SK-N-SH (cell line): ENCODE data around the gene SGSH. TPM values are rescaled to one million over a fixed set of nuclear protein-coding genes. Genes with fewer than 3 reads are reported as not detected.

Experiments
- CTCF ChIA-PET: fragments of 300-600, 350-600 bp; formaldehyde crosslinking; extraction: SDS; loops from one replicate; lab custom pipeline; 2021; lab: Yijun Ruan, JAX
- POLR2A ChIA-PET: fragments of 350-600 bp; sonication (Branson Sonifier 250); formaldehyde crosslinking; extraction: SDS; loops from one replicate; lab custom pipeline; 2020; ENCODE audit warnings: antibody characterized with exemption, inconsistent platforms; lab: Yijun Ruan, JAX
- DNase-seq: peaks from one replicate; pipeline ENCODE4 v3.0.0; 2012
- H2AFZ ChIP-seq: fragments of 200-600 bp; sonication (generic); 2 replicates; pipeline ENCODE4 v1.8.1; 2016; ENCODE audit warnings: antibody characterized with exemption, mild to moderate bottlenecking, low read depth
- H3F3A ChIP-seq: fragments of 200-600 bp; sonication (generic); replicated peaks from 2 replicates; pipeline ENCODE3; 2016; ENCODE audit warnings: antibody characterized with exemption, mild to moderate bottlenecking; ENCODE audit not compliant: insufficient read depth
- H3K27ac ChIP-seq, 2 experiments: fragments of 200-500 bp in 1 of 2; fragments of 200-600 bp in 1 of 2; sonication (Bioruptor generic) in 1 of 2; sonication (generic), shearing (Covaris generic) in 1 of 2; 2 replicates each; pipeline versions ENCODE4 v1.5.1 to v1.6.1; 2014 to 2016; ENCODE audit warnings: low read depth in 2 of 2, inconsistent platforms in 1 of 2, low read length in 1 of 2, mild to moderate bottlenecking in 1 of 2, mixed read lengths in 1 of 2
- H3K27me3 ChIP-seq: fragments of 200-600 bp; sonication (generic), shearing (Covaris generic); 2 replicates; pipeline ENCODE4 v1.6.1; 2016; ENCODE audit warnings: mixed run types; ENCODE audit not compliant: insufficient read depth
- H3K36me3 ChIP-seq, 2 experiments: fragments of 200-500 bp in 1 of 2; fragments of 200-600 bp in 1 of 2; sonication (Bioruptor generic) in 1 of 2; sonication (generic) in 1 of 2; replicated peaks in 1 of 2; 2 replicates each; pipeline versions ENCODE3 to v1.5.1; 2014 to 2016; ENCODE audit warnings: low read length in 1 of 2, mild to moderate bottlenecking in 1 of 2; ENCODE audit not compliant: insufficient read depth in 2 of 2, control insufficient read depth in 1 of 2
- H3K4me1 ChIP-seq, 2 experiments: fragments of 200-500 bp in 1 of 2; fragments of 200-600 bp in 1 of 2; sonication (Bioruptor generic) in 1 of 2; sonication (generic), shearing (Covaris generic) in 1 of 2; 2 replicates each; pipeline versions ENCODE4 v1.5.1 to v1.6.1; 2014 to 2016; ENCODE audit warnings: low read depth in 1 of 2, low read length in 1 of 2, mixed run types in 1 of 2; ENCODE audit not compliant: insufficient read depth in 2 of 2, control insufficient read depth in 1 of 2
- H3K4me2 ChIP-seq: fragments of 200-600 bp; sonication (generic), shearing (Covaris generic); 2 replicates; pipeline ENCODE4 v1.6.1; 2017; ENCODE audit warnings: mixed run types
- H3K4me3 ChIP-seq, 2 experiments: fragments of 200-500 bp in 1 of 2; fragments of 200-600 bp in 1 of 2; sonication (Bioruptor generic) in 1 of 2; sonication (generic), shearing (Covaris generic) in 1 of 2; 2 replicates each; pipeline versions ENCODE4 v1.5.1 to v1.8.1; 2014 to 2016; ENCODE audit warnings: low read depth in 2 of 2, inconsistent platforms in 1 of 2, low read length in 1 of 2, mild to moderate bottlenecking in 1 of 2, mixed read lengths in 1 of 2, moderate library complexity in 1 of 2
- H3K79me2 ChIP-seq: fragments of 200-600 bp; sonication (generic); 2 replicates; pipeline ENCODE4 v1.8.1; 2017; ENCODE audit warnings: mild to moderate bottlenecking; ENCODE audit not compliant: insufficient read depth
- H3K9ac ChIP-seq: fragments of 200-600 bp; sonication (generic); 2 replicates; pipeline ENCODE4 v1.6.1; 2017; ENCODE audit warnings: mixed run types
- H3K9me2 ChIP-seq: fragments of 200-600 bp; sonication (generic); 2 replicates; pipeline ENCODE4 v1.6.1; 2017; ENCODE audit warnings: mixed run types
- H3K9me3 ChIP-seq: fragments of 200-600 bp; sonication (generic); 2 replicates; pipeline ENCODE4 v1.6.1; 2017; ENCODE audit warnings: mixed run types, mild to moderate bottlenecking, moderate library complexity
- H4K20me1 ChIP-seq: fragments of 200-600 bp; sonication (generic); 2 replicates; pipeline ENCODE4 v1.6.1; 2017; ENCODE audit warnings: mild to moderate bottlenecking, mixed run types; ENCODE audit not compliant: insufficient read depth
- CHD2 ChIP-seq: fragments of 150-350 bp; IDR thresholded peaks from 2 replicates; pipeline ENCODE4 v1.6.1; 2018; ENCODE audit warnings: low read length; ENCODE audit not compliant: partially characterized antibody
- EP300 ChIP-seq, 2 experiments: IDR thresholded peaks; 2 replicates each; pipeline versions ENCODE4 v1.4.0 to v1.6.1; 2012; ENCODE audit warnings: borderline replicate concordance in 1 of 2, low read depth in 1 of 2, low read length in 1 of 2
- FOXM1 ChIP-seq: IDR thresholded peaks from 2 replicates; pipeline ENCODE4 v1.4.0; 2012; ENCODE audit warnings: low read depth, mild to moderate bottlenecking
- GABPA ChIP-seq: IDR thresholded peaks from 2 replicates; pipeline ENCODE4 v1.4.0; 2012; ENCODE audit warnings: low read depth, mild to moderate bottlenecking
- JUND ChIP-seq: IDR thresholded peaks from 2 replicates; pipeline ENCODE4 v1.4.0; 2012
- MAX ChIP-seq: IDR thresholded peaks from 2 replicates; pipeline ENCODE4 v1.4.0; 2012; ENCODE audit warnings: low read depth
- MXI1 ChIP-seq: IDR thresholded peaks from 2 replicates; pipeline ENCODE4 v1.6.1; 2012; ENCODE audit warnings: mild to moderate bottlenecking, low read depth, low read length, improper control_type of control experiment
- NFIC ChIP-seq: IDR thresholded peaks from 2 replicates; pipeline ENCODE4 v1.4.0; 2012; ENCODE audit warnings: borderline replicate concordance
- NRF1 ChIP-seq: IDR thresholded peaks from 2 replicates; pipeline ENCODE4 v1.6.1; 2012; ENCODE audit warnings: low read depth, mild to moderate bottlenecking, low read length
- PBX3 ChIP-seq: IDR thresholded peaks from 2 replicates; pipeline ENCODE4; 2012
- RAD21 ChIP-seq: IDR thresholded peaks from 2 replicates; pipeline ENCODE4 v1.6.1; 2012; ENCODE audit warnings: mild to moderate bottlenecking, low read length
- RCOR1 ChIP-seq: fragments of 150-350 bp; IDR thresholded peaks from 2 replicates; pipeline ENCODE4 v1.6.1; 2017; ENCODE audit warnings: antibody characterized with exemption, low read length
- RFX5 ChIP-seq: IDR thresholded peaks from 2 replicates; pipeline ENCODE4 v1.6.1; 2012; ENCODE audit warnings: mild to moderate bottlenecking, improper control_type of control experiment, low read length
- SMC3 ChIP-seq: IDR thresholded peaks from 2 replicates; pipeline ENCODE4 v1.6.1; 2012; ENCODE audit warnings: low read depth, low read length, improper control_type of control experiment
- TAF1 ChIP-seq: IDR thresholded peaks from 2 replicates; pipeline ENCODE4 v1.6.1; 2012; ENCODE audit warnings: low read depth, mild to moderate bottlenecking, low read length, moderate library complexity, borderline replicate concordance
- YY1 ChIP-seq: IDR thresholded peaks from 2 replicates; pipeline ENCODE4 v1.4.0; 2012; ENCODE audit warnings: low read depth, mild to moderate bottlenecking
- WGBS: methylation state at CpG from one replicate; pipeline ENCODE4 v1.1.6; 2017; ENCODE audit warnings: low lambda C conversion rate; 5-methylcytosine and 5-hydroxymethylcytosine counted together
- polyA plus RNA-seq, 3 experiments: library from polyadenylated mRNA; depleted of rRNA; stranded (reverse); fragments of >200 nt; gene quantifications; 2 replicates each; pipeline ENCODE4 v1.2.3, GENCODE V29; 2012
- TF ChIP-seq, protein P1 (sequence below): IDR thresholded peaks from 2 replicates; pipeline ENCODE4 v1.4.0; 2012; ENCODE audit warnings: low read depth, borderline replicate concordance
- TF ChIP-seq, protein P2 (sequence below): fragments of 150-350 bp; IDR thresholded peaks from 2 replicates; pipeline ENCODE4 v1.6.1; 2016; ENCODE audit warnings: mild to moderate bottlenecking, low read depth, low read length

The SGSH gene
- polyA plus RNA-seq, 1 of the 3 experiments (the other 2 are of a cell fraction), result 161 TPM

DNA sequence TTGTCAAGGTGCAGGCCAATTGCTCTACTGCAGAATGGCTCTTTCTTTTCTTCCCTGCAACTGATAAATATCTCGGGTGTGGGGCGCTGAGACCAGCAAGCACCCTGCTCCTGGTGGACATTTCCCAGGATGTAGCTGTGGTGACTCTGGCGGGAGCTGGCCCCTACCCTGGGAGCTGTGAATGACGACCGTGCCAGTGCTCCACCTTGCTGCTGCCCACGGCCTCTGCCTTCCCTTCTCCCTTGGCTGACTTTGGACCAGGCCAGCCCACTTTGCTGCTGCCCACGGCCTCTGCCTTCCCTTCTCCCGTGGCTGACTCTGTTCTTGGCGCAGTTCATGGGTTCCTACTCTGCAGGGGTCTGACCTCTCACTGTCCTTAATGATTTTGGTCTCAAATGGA is 34.2 kb downstream of the SGSH start:
- H3F3A ChIP-seq, result no peaks in the 10 kb centered on the region
- H3K9ac ChIP-seq, result no peak overlapping the region
- H3K4me1 ChIP-seq, result no peaks in the 10 kb centered on the region; a peak in 1 of 4 replicates
- CTCF ChIA-PET, result no interaction called here
- WGBS, result 77% methylated on average over 8 of the region's 9 CpGs
- no peak overlapping the region for H3K4me2 ChIP-seq
- no peak overlapping the region for H2AFZ ChIP-seq
- no peak overlapping the region for H3K4me3 ChIP-seq
- no peaks in the 10 kb centered on the region for H3K36me3 ChIP-seq
- no peaks in the 10 kb centered on the region for H4K20me1 ChIP-seq
- no peaks in the 10 kb centered on the region for H3K9me3 ChIP-seq
- H3K79me2 ChIP-seq, result no peaks in the 10 kb centered on the region
- POLR2A ChIA-PET, result no interaction called here
- no peaks in the 10 kb centered on the region for H3K27me3 ChIP-seq
- H3K27ac ChIP-seq, result no peak overlapping the region
- H3K9me2 ChIP-seq, result no peaks in the 10 kb centered on the region
- DNase-seq, result no peak
- TF ChIP-seq NFIC, result no peak
- no peak for TF ChIP-seq GABPA
- TF ChIP-seq MAX, result no peak
- TF ChIP-seq RAD21, result no peak

DNA sequence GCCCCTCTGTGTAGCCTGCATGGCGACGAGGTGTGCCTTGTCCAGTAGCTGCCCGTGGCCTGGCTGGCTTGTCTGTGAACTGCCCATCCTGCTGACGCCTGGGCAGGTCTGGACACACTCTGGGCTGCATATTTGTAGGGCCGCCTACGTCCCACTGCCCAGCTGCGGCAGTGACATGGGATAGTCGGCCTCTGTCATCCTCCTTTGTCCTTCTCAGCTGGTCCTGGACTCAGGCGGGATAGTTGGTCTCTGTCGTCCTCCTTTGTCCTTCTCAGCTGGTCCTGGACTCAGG is 35.8 kb downstream of the SGSH start:
- DNase-seq, result no peak
- POLR2A ChIA-PET, result no interaction called here
- WGBS, result 60% methylated on average over 1 of the region's 10 CpGs

GRCh38 chr17:80183581-80184422 is 36.3 kb downstream of the SGSH start:
- Histone ChIP-seq H4K20me1 (no peaks in the 10 kb centered on the region), H2AFZ (no peak overlapping the region), H3K9me3 (no peaks in the 10 kb centered on the region), H3K79me2 (no peaks in the 10 kb centered on the region), H3K9me2 (no peaks in the 10 kb centered on the region)
- POLR2A ChIA-PET, result no interaction called here
- 77% methylated on average over 22 of the region's 26 CpGs for WGBS
- TF ChIP-seq MAX (no peak), JUND (no peak), EP300 (IDR thresholded peaks at IDR 0.05; ENCODE audit: borderline replicate concordance in 1 of 2, low read depth in 1 of 2, low read length in 1 of 2) (no peak), SMC3 (no peak), RFX5 (no peak), FOXM1 (no peak), PBX3 (no peak), MXI1 (no peak), TAF1 (no peak)
- TF ChIP-seq, protein P1, sequence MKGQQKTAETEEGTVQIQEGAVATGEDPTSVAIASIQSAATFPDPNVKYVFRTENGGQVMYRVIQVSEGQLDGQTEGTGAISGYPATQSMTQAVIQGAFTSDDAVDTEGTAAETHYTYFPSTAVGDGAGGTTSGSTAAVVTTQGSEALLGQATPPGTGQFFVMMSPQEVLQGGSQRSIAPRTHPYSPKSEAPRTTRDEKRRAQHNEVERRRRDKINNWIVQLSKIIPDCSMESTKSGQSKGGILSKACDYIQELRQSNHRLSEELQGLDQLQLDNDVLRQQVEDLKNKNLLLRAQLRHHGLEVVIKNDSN, result no peak
- TF ChIP-seq, protein P2, sequence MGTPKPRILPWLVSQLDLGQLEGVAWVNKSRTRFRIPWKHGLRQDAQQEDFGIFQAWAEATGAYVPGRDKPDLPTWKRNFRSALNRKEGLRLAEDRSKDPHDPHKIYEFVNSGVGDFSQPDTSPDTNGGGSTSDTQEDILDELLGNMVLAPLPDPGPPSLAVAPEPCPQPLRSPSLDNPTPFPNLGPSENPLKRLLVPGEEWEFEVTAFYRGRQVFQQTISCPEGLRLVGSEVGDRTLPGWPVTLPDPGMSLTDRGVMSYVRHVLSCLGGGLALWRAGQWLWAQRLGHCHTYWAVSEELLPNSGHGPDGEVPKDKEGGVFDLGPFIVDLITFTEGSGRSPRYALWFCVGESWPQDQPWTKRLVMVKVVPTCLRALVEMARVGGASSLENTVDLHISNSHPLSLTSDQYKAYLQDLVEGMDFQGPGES, result no peak
- TF ChIP-seq, all 33 proteins: peak for 0
- Histone ChIP-seq H3K4me2 (no peak overlapping the region), H3K4me1 (no peaks in the 10 kb centered on the region; a peak in 1 of 4 replicates), H3K36me3 (no peaks in the 10 kb centered on the region), H3K27ac (no peak overlapping the region), H3K27me3 (no peaks in the 10 kb centered on the region), H3F3A (no peaks in the 10 kb centered on the region), H3K9ac (no peak overlapping the region), H3K4me3 (no peak overlapping the region)
- DNase-seq, result no peak
- CTCF ChIA-PET, result interaction anchor here (0.7 to 1.4 kb wide), 4 partner anchors 8 to 243 kb away, joined by 3 to 5 read pairs (median 4); no protein-coding TSS in a partner anchor

More for the DNA sequence above, 35.8 kb downstream of the SGSH start:
- H3K4me1 ChIP-seq, result no peaks in the 10 kb centered on the region; a peak in 1 of 4 replicates
- no peak overlapping the region for H3K27ac ChIP-seq
- CTCF ChIA-PET, result interaction anchor here (0.7 to 1.4 kb wide), 2 partner anchors 10 to 243 kb away, joined by 3 to 5 read pairs; no protein-coding TSS in a partner anchor
- no peak for TF ChIP-seq NRF1
- no peak for TF ChIP-seq YY1
- no peak for TF ChIP-seq CHD2
- TF ChIP-seq RCOR1, result no peak
- no peaks in the 10 kb centered on the region for H3K79me2 ChIP-seq
- no peak overlapping the region for H3K4me3 ChIP-seq
- H3K9me3 ChIP-seq, result no peaks in the 10 kb centered on the region
- H3K9me2 ChIP-seq, result no peaks in the 10 kb centered on the region
- H3K4me2 ChIP-seq, result no peak overlapping the region
- H3K27me3 ChIP-seq, result no peaks in the 10 kb centered on the region
- H3K9ac ChIP-seq, result no peak overlapping the region
- H2AFZ ChIP-seq, result no peak overlapping the region
- H3F3A ChIP-seq, result no peaks in the 10 kb centered on the region
- H4K20me1 ChIP-seq, result no peaks in the 10 kb centered on the region
- no peaks in the 10 kb centered on the region for H3K36me3 ChIP-seq
